LHCN-M2 (cell line): ENCODE measurements around the gene BPIFB3. TPM values are rescaled to one million over a fixed set of nuclear protein-coding genes. Genes with fewer than 3 reads are reported as not detected.

Experiments
- DNase-seq: peaks from one replicate; pipeline ENCODE4 v3.0.0-alpha.2; 2012; ENCODE audit warnings: low read depth
- total RNA-seq: library from RNA; depleted of rRNA; stranded (reverse); fragments of >200 nt; gene quantifications from 2 replicates; pipeline ENCODE4 v1.2.3, GENCODE V29; 2014

The BPIFB3 gene
- total RNA-seq, 1 experiment from 2014 or later, result not detected

- no peak for DNase-seq
Measured at GRCh38 chr20:33061658-33062028, 7.9 kb downstream of the BPIFB3 start.

- DNase-seq, result no peak
Measured at GRCh38 chr20:33062105-33062824, 8.6 kb downstream of the BPIFB3 start.

- no peak for DNase-seq
Measured at GRCh38 chr20:33062825-33063149, 9.1 kb downstream of the BPIFB3 start.

GRCh38 chr20:33063271-33063670 lies 9.6 kb downstream of the BPIFB3 start:
- DNase-seq, result no peak

GRCh38 chr20:33064572-33065287 lies 11.0 kb downstream of the BPIFB3 start:
- DNase-seq, result no peak

GRCh38 chr20:33065785-33066184 lies 12.1 kb downstream of the BPIFB3 start:
- DNase-seq, result no peak

- no peak for DNase-seq
Measured at GRCh38 chr20:33067806-33068205, 14.1 kb downstream of the BPIFB3 start.

- DNase-seq, result no peak
Measured at GRCh38 chr20:33068251-33068939, 14.7 kb downstream of the BPIFB3 start.

- no peak for DNase-seq
Measured at GRCh38 chr20:33069673-33070072, 16.0 kb downstream of the BPIFB3 start.

- DNase-seq, result no peak
Measured at GRCh38 chr20:33070111-33071053, 16.7 kb downstream of the BPIFB3 start.

- DNase-seq, result no peak
Measured at GRCh38 chr20:33071198-33071597, 17.5 kb downstream of the BPIFB3 start.

- no peak for DNase-seq
Measured at GRCh38 chr20:33072362-33072761, 18.7 kb downstream of the BPIFB3 start.

GRCh38 chr20:33072813-33073212 lies 19.1 kb downstream of the BPIFB3 start:
- DNase-seq, result no peak

- no peak for DNase-seq
Measured at GRCh38 chr20:33074675-33075074, 21.0 kb downstream of the BPIFB3 start.

GRCh38 chr20:33075281-33075680 lies 21.6 kb downstream of the BPIFB3 start:
- no peak for DNase-seq

- no peak for DNase-seq
Measured at GRCh38 chr20:33076662-33077372, 23.1 kb downstream of the BPIFB3 start.

- no peak for DNase-seq
Measured at GRCh38 chr20:33079259-33079658, 25.6 kb downstream of the BPIFB3 start, which contains the start of gene BPIFB4. Gene BPIFB4 (plus strand): TSS chr20:33079643. CDS start chr20:33081527, 1,884 bp downstream.

- DNase-seq, result no peak
Measured at GRCh38 chr20:33081411-33082154, 27.9 kb downstream of the BPIFB3 start.

- DNase-seq, result no peak
Measured at GRCh38 chr20:33082546-33082945, 28.8 kb downstream of the BPIFB3 start.
